Neural progenitor cell (in vitro differentiated cells): ENCODE measurements around the gene KAT2B.

Experiments used
- CTCF ChIP-seq: fragments of 200-600 bp; sonication (generic); IDR thresholded peaks from 2 replicates; pipeline ENCODE4 v1.5.1; 2017; ENCODE audit warnings: antibody characterized with exemption, mild to moderate bottlenecking
- EZH2 ChIP-seq: fragments of 200-600 bp; sonication (generic); IDR thresholded peaks from 2 replicates; pipeline ENCODE4 v1.6.1; 2017; ENCODE audit warnings: antibody characterized with exemption, mild to moderate bottlenecking, moderate library complexity
- EZH2phosphoT487 ChIP-seq: fragments of 200-600 bp; sonication (generic); IDR thresholded peaks from 2 replicates; pipeline ENCODE4 v1.6.1; 2017; ENCODE audit warnings: antibody characterized with exemption

- TF ChIP-seq CTCF (no peak), EZH2 (no peak), EZH2phosphoT487 (no peak)
Observed at GRCh38 chr3:20107722-20108121, 67.5 kb downstream of the KAT2B start.
